Retinal pigment epithelial cell (primary cell): Measurements from ENCODE around the gene CPPED1.

Source experiments
- DNase-seq: peaks from one replicate; pipeline ENCODE4 v3.0.0-alpha.2; 2010; ENCODE audit warnings: low read depth
- H3K4me3 ChIP-seq: 2 replicates; pipeline ENCODE4 v1.5.1; 2011; ENCODE audit warnings: mild to moderate bottlenecking, low read length, control low read depth, moderate library complexity
- TF ChIP-seq, protein P1 (sequence below): conservative IDR thresholded peaks from 2 replicates; pipeline ENCODE4 v1.5.1; 2011; ENCODE audit warnings: low read depth, low read length, control low read depth, inconsistent platforms

Gene CPPED1

GRCh38 chr16:12729448-12729847 lies 74.2 kb downstream of the CPPED1 start:
- no peak overlapping the region for H3K4me3 ChIP-seq
- TF ChIP-seq, protein P1, sequence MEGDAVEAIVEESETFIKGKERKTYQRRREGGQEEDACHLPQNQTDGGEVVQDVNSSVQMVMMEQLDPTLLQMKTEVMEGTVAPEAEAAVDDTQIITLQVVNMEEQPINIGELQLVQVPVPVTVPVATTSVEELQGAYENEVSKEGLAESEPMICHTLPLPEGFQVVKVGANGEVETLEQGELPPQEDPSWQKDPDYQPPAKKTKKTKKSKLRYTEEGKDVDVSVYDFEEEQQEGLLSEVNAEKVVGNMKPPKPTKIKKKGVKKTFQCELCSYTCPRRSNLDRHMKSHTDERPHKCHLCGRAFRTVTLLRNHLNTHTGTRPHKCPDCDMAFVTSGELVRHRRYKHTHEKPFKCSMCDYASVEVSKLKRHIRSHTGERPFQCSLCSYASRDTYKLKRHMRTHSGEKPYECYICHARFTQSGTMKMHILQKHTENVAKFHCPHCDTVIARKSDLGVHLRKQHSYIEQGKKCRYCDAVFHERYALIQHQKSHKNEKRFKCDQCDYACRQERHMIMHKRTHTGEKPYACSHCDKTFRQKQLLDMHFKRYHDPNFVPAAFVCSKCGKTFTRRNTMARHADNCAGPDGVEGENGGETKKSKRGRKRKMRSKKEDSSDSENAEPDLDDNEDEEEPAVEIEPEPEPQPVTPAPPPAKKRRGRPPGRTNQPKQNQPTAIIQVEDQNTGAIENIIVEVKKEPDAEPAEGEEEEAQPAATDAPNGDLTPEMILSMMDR: no peak
- DNase-seq: no peak

DNA sequence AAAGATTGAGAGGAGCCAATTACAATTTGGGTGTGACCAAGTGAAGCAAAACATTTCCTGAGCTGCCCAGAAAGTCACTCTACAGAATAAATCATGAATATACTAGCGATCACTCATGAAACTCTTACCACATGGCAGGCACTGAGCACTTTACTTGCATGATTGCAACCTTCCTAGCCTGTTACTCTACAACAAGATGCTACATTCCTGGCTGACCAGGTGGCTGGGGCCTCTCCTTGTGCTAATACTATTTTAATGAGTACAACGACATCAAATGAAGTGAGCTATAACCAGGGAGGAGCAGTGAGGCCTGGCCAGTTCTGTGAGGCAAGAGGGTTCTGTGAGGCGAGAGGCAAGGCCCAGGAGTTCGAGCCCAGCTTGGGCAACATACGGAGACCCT lies 75.2 kb downstream of the CPPED1 start:
- TF ChIP-seq, protein P1: no peak
- no peak for DNase-seq
- no peak overlapping the region for H3K4me3 ChIP-seq

- H3K4me3 ChIP-seq: no peak overlapping the region
- TF ChIP-seq, protein P1: no peak
- DNase-seq: no peak
These were observed 79.5 kb downstream of the CPPED1 start for GRCh38 chr16:12724226-12724625.

GRCh38 chr16:12723681-12724080 lies 80.0 kb downstream of the CPPED1 start:
- TF ChIP-seq, protein P1: no peak
- no peak overlapping the region for H3K4me3 ChIP-seq
- no peak for DNase-seq

- H3K4me3 ChIP-seq: no peak overlapping the region
- TF ChIP-seq, protein P1: no peak
- DNase-seq: no peak
These were observed 81.8 kb downstream of the CPPED1 start for GRCh38 chr16:12721841-12722421.

- H3K4me3 ChIP-seq: no peak overlapping the region
- TF ChIP-seq, protein P1: no peak
- DNase-seq: no peak
These were observed 83.7 kb downstream of the CPPED1 start for GRCh38 chr16:12719972-12720371.

GRCh38 chr16:12716658-12717057 lies 87.0 kb downstream of the CPPED1 start:
- DNase-seq: no peak
- no peak overlapping the region for H3K4me3 ChIP-seq
- TF ChIP-seq, protein P1: no peak
